UCSD-AML1 (cell line): ENCODE measurements around the gene COG1.
A peak's percentile ranks its signal among the peaks of the same experiment; 100 is the strongest.

ENCODE experiments used
- DNase-seq: peaks from one replicate; lab custom pipeline; 2025; ENCODE audit not compliant: unreplicated experiment; lab: John Stamatoyannopoulos, UW

Gene COG1

GRCh38 chr17:73198930-73199260 lies 6.0 kb downstream of the COG1 start:
- DNase-seq, result no peak

- DNase-seq, result no peak
Observed at GRCh38 chr17:73199751-73200317, 7.0 kb downstream of the COG1 start.

GRCh38 chr17:73200476-73200875 lies 7.6 kb downstream of the COG1 start:
- DNase-seq, result no peak

GRCh38 chr17:73201215-73202069 lies 8.6 kb downstream of the COG1 start:
- DNase-seq, result no peak

- no peak for DNase-seq
Observed at GRCh38 chr17:73203135-73203787, 10.4 kb downstream of the COG1 start.

GRCh38 chr17:73203788-73204479 lies 11.1 kb downstream of the COG1 start:
- peak; percentile 34 for DNase-seq

GRCh38 chr17:73205459-73205961 lies 12.7 kb downstream of the COG1 start:
- no peak for DNase-seq

- no peak for DNase-seq
Observed at GRCh38 chr17:73208139-73208827, 15.4 kb downstream of the COG1 start.

- no peak for DNase-seq
Observed at GRCh38 chr17:73209436-73209835, 16.6 kb downstream of the COG1 start.

GRCh38 chr17:73210002-73210678 lies 17.3 kb downstream of the COG1 start:
- no peak for DNase-seq

GRCh38 chr17:73211745-73212144 lies 18.9 kb downstream of the COG1 start:
- DNase-seq, result no peak

GRCh38 chr17:73214008-73214407 lies 21.2 kb downstream of the COG1 start:
- no peak for DNase-seq

- DNase-seq, result no peak
Observed at GRCh38 chr17:73214851-73215250, 22.0 kb downstream of the COG1 start.

GRCh38 chr17:73215447-73215846 lies 22.6 kb downstream of the COG1 start:
- DNase-seq, result no peak

- DNase-seq, result no peak
Observed at GRCh38 chr17:73223626-73224230, 30.9 kb downstream of the COG1 start.

GRCh38 chr17:73224237-73224636 lies 31.4 kb downstream of the COG1 start:
- DNase-seq, result no peak

GRCh38 chr17:73224663-73225305 lies 31.9 kb downstream of the COG1 start:
- DNase-seq, result no peak

- no peak for DNase-seq
Observed at GRCh38 chr17:73226556-73227172, 33.8 kb downstream of the COG1 start.

- DNase-seq, result no peak
Observed at GRCh38 chr17:73227379-73227778, 34.5 kb downstream of the COG1 start.
